H1 (cell line): ENCODE results near the gene CWC27. TPM values are rescaled to one million over a fixed set of nuclear protein-coding genes. Genes with fewer than 3 reads are reported as not detected.

Experiments used
- CTCF ChIA-PET: fragments of 300-600 bp; sonication (Branson Sonifier 250); formaldehyde crosslinking; loops from one replicate; lab custom pipeline; 2021; ENCODE audit not compliant: partially characterized antibody; lab: Charles Lee
- POLR2A ChIA-PET: fragments of 300-600 bp; sonication (Branson Sonifier 250); formaldehyde crosslinking; loops from one replicate; lab custom pipeline; 2021; ENCODE audit warnings: inconsistent platforms; ENCODE audit not compliant: partially characterized antibody; lab: Charles Lee
- DNase-seq, 2 experiments: peaks; one replicate each; pipeline versions ENCODE4 v3.0.0 to v3.0.0-alpha.2; 2010 to 2022; ENCODE audit warnings: low spot score in 2 of 2, low read depth in 1 of 2, mixed read lengths in 1 of 2
- FAIRE-seq: peaks from 2 replicates; lab custom pipeline; 2011; peaks lifted over from hg19 to GRCh38; lab: Jason Lieb, UNC
- H2AFZ ChIP-seq: 2 replicates; pipeline ENCODE4 v1.8.1; 2012; ENCODE audit warnings: low read length, inconsistent platforms
- H2AK5ac ChIP-seq: 2 replicates; pipeline ENCODE4 v1.6.1; 2013; ENCODE audit warnings: low read depth, low read length
- H2BK120ac ChIP-seq: replicated peaks from 2 replicates; pipeline ENCODE3; 2013; ENCODE audit warnings: low read depth, low read length, inconsistent platforms
- H2BK12ac ChIP-seq: 2 replicates; pipeline ENCODE4 v1.6.1; 2013; ENCODE audit warnings: low read depth, low read length
- H2BK15ac ChIP-seq: 2 replicates; pipeline ENCODE4 v1.6.1; 2013; ENCODE audit warnings: low read length
- H2BK20ac ChIP-seq: 2 replicates; pipeline ENCODE4 v1.6.1; 2013; ENCODE audit warnings: low read length
- H2BK5ac ChIP-seq: 2 replicates; pipeline ENCODE4 v1.6.1; 2013; ENCODE audit warnings: low read depth, low read length
- H3K14ac ChIP-seq: 2 replicates; pipeline ENCODE4 v1.6.1; 2013; ENCODE audit warnings: inconsistent platforms; ENCODE audit not compliant: insufficient read length
- H3K18ac ChIP-seq: 2 replicates; pipeline ENCODE4 v1.6.1; 2013; ENCODE audit warnings: low read length; ENCODE audit errors: extremely low read depth
- H3K23ac ChIP-seq: 2 replicates; pipeline ENCODE4 v1.6.1; 2013; ENCODE audit warnings: inconsistent platforms; ENCODE audit not compliant: insufficient read length
- H3K23me2 ChIP-seq: 2 replicates; pipeline ENCODE4 v1.6.1; 2013; ENCODE audit warnings: low read depth, low read length
- H3K27ac ChIP-seq: 2 replicates; pipeline ENCODE4 v1.6.1; 2011; ENCODE audit warnings: low read depth, low read length, inconsistent platforms
- H3K27me3 ChIP-seq, 4 experiments: replicated peaks in 1 of 4; 1 replicate in 1 of 4; 2 replicates in 3 of 4; pipeline versions ENCODE4 v1.6.1 to v1.8.1; 2011 to 2013; ENCODE audit warnings: low read length in 3 of 4, mild to moderate bottlenecking in 3 of 4, inconsistent platforms in 2 of 4, mixed read lengths in 2 of 4, moderate library complexity in 1 of 4; ENCODE audit not compliant: control insufficient read depth in 3 of 4, insufficient read depth in 3 of 4; ENCODE audit errors: extremely low read depth in 1 of 4
- H3K36me3 ChIP-seq, 4 experiments: 2 replicates each; pipeline versions ENCODE4 v1.6.1 to v1.8.1; 2011 to 2013; ENCODE audit warnings: mild to moderate bottlenecking in 4 of 4, low read length in 3 of 4, moderate library complexity in 2 of 4, control low read depth in 1 of 4, inconsistent platforms in 1 of 4; ENCODE audit not compliant: insufficient read depth in 4 of 4, control insufficient read depth in 2 of 4
- H3K4ac ChIP-seq: replicated peaks from 2 replicates; pipeline ENCODE3; 2013; ENCODE audit warnings: low read length, low read depth, mixed read lengths, inconsistent platforms; ENCODE audit not compliant: insufficient read length
- H3K4me1 ChIP-seq, 4 experiments: replicated peaks in 1 of 4; 1 replicate in 1 of 4; 2 replicates in 3 of 4; pipeline versions ENCODE4 v1.6.1 to v1.8.1; 2011 to 2013; ENCODE audit warnings: low read length in 3 of 4, inconsistent platforms in 2 of 4, mixed read lengths in 1 of 4; ENCODE audit not compliant: insufficient read depth in 4 of 4, control insufficient read depth in 3 of 4
- H3K4me2 ChIP-seq, 2 experiments: 2 replicates each; pipeline versions ENCODE4 v1.6.1 to v1.8.1; 2011 to 2013; ENCODE audit warnings: low read depth in 2 of 2, low read length in 2 of 2, control low read depth in 1 of 2, inconsistent platforms in 1 of 2, mild to moderate bottlenecking in 1 of 2; ENCODE audit not compliant: insufficient read depth in 1 of 2
- H3K4me3 ChIP-seq, 4 experiments: fragments of 200-600, 300-600 bp in 1 of 4; sonication (generic), shearing (Covaris generic), sonication (Bioruptor Twin) in 1 of 4; 2 replicates each; pipeline versions ENCODE4 v1.5.1 to v1.8.1; 2011 to 2016; ENCODE audit warnings: low read length in 4 of 4, low read depth in 3 of 4, control low read depth in 2 of 4, inconsistent platforms in 2 of 4, mild to moderate bottlenecking in 2 of 4, mixed read lengths in 1 of 4, moderate library complexity in 1 of 4; ENCODE audit not compliant: insufficient read depth in 2 of 4; ENCODE audit errors: extremely low read depth in 1 of 4
- H3K56ac ChIP-seq: replicated peaks from 2 replicates; pipeline ENCODE3; 2013; ENCODE audit warnings: low read depth, mild to moderate bottlenecking, mixed read lengths, low read length, inconsistent platforms; ENCODE audit not compliant: insufficient read length
- H3K79me1 ChIP-seq: 2 replicates; pipeline ENCODE4 v1.6.1; 2013; ENCODE audit warnings: low read depth, low read length, control low read depth
- H3K79me2 ChIP-seq, 2 experiments: 2 replicates each; pipeline versions ENCODE4 v1.6.1 to v1.8.1; 2012 to 2013; ENCODE audit warnings: low read length in 2 of 2, mild to moderate bottlenecking in 2 of 2, inconsistent platforms in 1 of 2; ENCODE audit not compliant: insufficient read depth in 2 of 2, control insufficient read depth in 1 of 2
- H3K9ac ChIP-seq, 4 experiments: replicated peaks in 1 of 4; 1 replicate in 1 of 4; 2 replicates in 3 of 4; pipeline versions ENCODE4 v1.6.1 to v1.8.1; 2011 to 2013; ENCODE audit warnings: low read depth in 3 of 4, low read length in 3 of 4, control low read depth in 2 of 4, mild to moderate bottlenecking in 2 of 4, moderate library complexity in 2 of 4, inconsistent platforms in 1 of 4; ENCODE audit errors: extremely low read depth in 1 of 4
- H3K9me3 ChIP-seq, 2 experiments: 2 replicates each; pipeline versions ENCODE4 v1.6.1 to v1.8.1; 2012 to 2013; ENCODE audit warnings: mild to moderate bottlenecking in 2 of 2, moderate library complexity in 2 of 2, control low read depth in 1 of 2, inconsistent platforms in 1 of 2, low read depth in 1 of 2, low read length in 1 of 2, mixed read lengths in 1 of 2; ENCODE audit not compliant: insufficient read depth in 2 of 2
- H4K20me1 ChIP-seq, 2 experiments: replicated peaks in 1 of 2; 2 replicates each; pipeline versions ENCODE3 to v1.8.1; 2011 to 2013; ENCODE audit warnings: inconsistent platforms in 2 of 2, low read length in 2 of 2, mild to moderate bottlenecking in 1 of 2; ENCODE audit not compliant: insufficient read depth in 2 of 2, control insufficient read depth in 1 of 2
- H4K5ac ChIP-seq: 2 replicates; pipeline ENCODE4 v1.6.1; 2013; ENCODE audit warnings: low read length, low read depth, mixed read lengths, inconsistent platforms; ENCODE audit not compliant: insufficient read length
- H4K8ac ChIP-seq: 2 replicates; pipeline ENCODE4 v1.8.0; 2013; ENCODE audit warnings: mild to moderate bottlenecking, moderate library complexity, low read length, inconsistent platforms; ENCODE audit not compliant: insufficient read depth; ENCODE audit errors: extremely low read depth
- H4K91ac ChIP-seq: replicated peaks from 2 replicates; pipeline ENCODE3; 2013; ENCODE audit warnings: low read length, mixed read lengths, inconsistent platforms; ENCODE audit not compliant: insufficient read length
- BRCA1 ChIP-seq: IDR thresholded peaks from 2 replicates; pipeline ENCODE4 v1.6.1; 2012; ENCODE audit warnings: low read depth, low read length, improper control_type of control experiment
- HDAC6 ChIP-seq: IDR thresholded peaks from one replicate; pipeline ENCODE4 v1.7.1; 2012; ENCODE audit warnings: low read depth, mild to moderate bottlenecking, inconsistent platforms, low read length, moderate library complexity
- SRF ChIP-seq: IDR thresholded peaks from 2 replicates; pipeline ENCODE4 v1.6.1; 2011; ENCODE audit warnings: mild to moderate bottlenecking, low read depth, low read length, moderate library complexity
- WGBS, 2 experiments: shearing (Covaris generic) in 1 of 2; methylation state at CpG; one replicate each; pipeline versions ENCODE4 v1.1.6 to v1.1.7; 2013 to 2015; ENCODE audit warnings: low lambda C conversion rate in 2 of 2, mixed read lengths in 2 of 2, inconsistent platforms in 1 of 2, low coverage in 1 of 2, missing lambda C conversion rate in 1 of 2; ENCODE audit not compliant: insufficient replicate concordance in 2 of 2, insufficient coverage in 1 of 2, insufficient read length in 1 of 2; ENCODE audit errors: extremely low coverage in 1 of 2, missing lambda C conversion rate in 1 of 2; 5-methylcytosine and 5-hydroxymethylcytosine counted together
- polyA plus RNA-seq, 7 experiments: library from polyadenylated mRNA; depleted of rRNA in 3 of 7; stranded (reverse) in 5 of 7; unstranded in 2 of 7; fragments of >200 nt in 5 of 7; fragments of 200-250 nt in 2 of 7; gene quantifications; 1 replicate in 5 of 7; 2 replicates in 1 of 7; 4 replicates in 1 of 7; pipeline versions ENCODE4 v1.2.1 to v1.2.3, GENCODE V29; 2011 to 2013; ENCODE audit warnings: missing spikeins in 2 of 7, mixed read lengths in 2 of 7
- total RNA-seq: library from RNA; stranded (reverse); fragmentation: NEBNext Ultra II Directional; extraction: Animal tissue kit (Norgen Biotek cat#: 25700); gene quantifications from 2 replicates; pipeline ENCODE4 v1.2.1, GENCODE V29; 2021

CWC27 gene
- total and polyA plus RNA-seq, 2 of the 8 experiments (the other 6 are each of a cell fraction or from before 2014, with no cell fraction given), result 24.9 to 43.4 TPM

DNA sequence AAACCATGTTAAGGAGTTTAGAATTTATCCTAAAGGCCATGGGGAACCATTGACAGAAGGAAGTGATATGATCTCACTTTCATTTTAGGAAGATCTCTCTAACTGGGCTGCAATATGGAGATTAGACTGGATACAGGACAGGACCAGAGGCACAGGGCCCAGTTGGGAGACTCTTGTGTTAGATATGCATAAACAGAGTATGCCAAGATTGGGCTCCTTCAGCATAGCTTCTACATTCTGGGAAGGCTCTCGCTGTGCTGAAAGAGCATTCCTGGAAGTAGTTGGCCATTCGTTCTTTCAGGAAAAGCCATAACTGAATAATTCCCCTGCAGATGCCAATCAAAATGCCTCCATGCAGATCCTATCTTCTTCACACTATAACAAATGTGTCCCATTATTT lies 204.5 kb downstream of the CWC27 start:
- TF ChIP-seq SRF (no peak), BRCA1 (no peak), HDAC6 (no peak)
- Histone ChIP-seq H3K36me3 (peaks cover 0 to 5% (median under 1%) of the 10 kb centered on the region in 4 experiments; a peak in 3 of 8 replicates), H4K5ac (no peak overlapping the region), H3K23me2 (no peaks in the 10 kb centered on the region), H3K79me2 (no peaks in the 10 kb centered on the region), H3K14ac (no peak overlapping the region), H3K79me1 (no peaks in the 10 kb centered on the region), H3K27me3 (no peaks in the 10 kb centered on the region), H3K27ac (no peak overlapping the region), H3K56ac (no peak overlapping the region), H4K91ac (no peak overlapping the region), H3K4ac (no peak overlapping the region), H2BK5ac (no peak overlapping the region), H3K23ac (no peak overlapping the region), H3K18ac (no peak overlapping the region), H2BK15ac (no peak overlapping the region), H3K9me3 (no peaks in the 10 kb centered on the region), H4K20me1 (no peaks in the 10 kb centered on the region), H3K4me1 (no peaks in the 10 kb centered on the region), H3K9ac (no peak overlapping the region), H2BK20ac (no peak overlapping the region), H2AK5ac (no peak overlapping the region), H4K8ac (no peak overlapping the region), H3K4me3 (no peak overlapping the region), H2AFZ (no peak overlapping the region), H2BK120ac (no peak overlapping the region), H2BK12ac (no peak overlapping the region), H3K4me2 (no peak overlapping the region)
- WGBS, 2 experiments, result 85% methylated on average over 2 of the region's 2 CpGs; no CpG with 5 or more reads in 1 of the 2 experiments
- ChIA-PET POLR2A (no interaction called here), CTCF (interaction anchor here (1.2 kb wide), 1 partner anchor 18 kb away, joined by 3 read pairs; no protein-coding TSS in a partner anchor)
- no peak for FAIRE-seq
- no peak for DNase-seq
